HL-60 (cell line): ENCODE measurements around the gene PTPRD.

ENCODE experiments used
- CTCF ChIP-seq: IDR thresholded peaks from one replicate; pipeline ENCODE4 v1.5.1; 2011; ENCODE audit warnings: low read length, control low read depth, inconsistent platforms; ENCODE audit not compliant: insufficient read depth
- REST ChIP-seq: IDR thresholded peaks from 2 replicates; pipeline ENCODE4 v1.6.1; 2012; ENCODE audit warnings: low read depth; ENCODE audit not compliant: insufficient replicate concordance

DNA sequence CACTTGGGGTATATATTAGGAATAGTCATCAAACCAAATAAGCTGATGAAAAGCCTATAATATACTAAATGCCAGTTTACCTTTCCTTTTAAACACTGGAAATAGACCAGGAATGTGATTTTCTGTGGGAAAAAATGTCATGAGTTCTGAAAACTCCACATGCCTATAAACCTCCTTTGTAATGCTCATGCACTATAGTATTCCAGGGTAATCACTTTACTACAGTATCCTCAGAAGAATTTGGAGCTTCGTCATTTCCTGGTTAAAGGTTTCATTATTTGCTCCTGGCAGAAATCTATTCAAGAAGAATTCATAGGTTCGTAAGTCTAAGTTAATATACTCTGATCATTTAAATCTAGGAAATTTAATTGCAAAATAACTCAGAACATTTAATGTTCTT is 1736.5 kb downstream of the PTPRD start:
- TF ChIP-seq REST: no peak
- TF ChIP-seq CTCF: no peak
